A673 (cell line): ENCODE measurements around the gene GALNT2. TPM values are rescaled to one million over a fixed set of nuclear protein-coding genes. Genes with fewer than 3 reads are reported as not detected.

ENCODE experiments used
- BruUV-seq: library from RNA; stranded (reverse); fragments of 400-500 nt; replicated peaks from 2 replicates; lab custom pipeline; 2021; lab: Mats Ljungman, UMichigan
- CTCF ChIA-PET: fragments of 300-600 bp; sonication (Branson Sonifier 250); formaldehyde crosslinking; loops from one replicate; lab custom pipeline; 2022; ENCODE audit warnings: antibody characterized with exemption; lab: Charles Lee
- POLR2A ChIA-PET: fragments of 300-600 bp; sonication (Branson Sonifier 250); formaldehyde crosslinking; loops from one replicate; lab custom pipeline; 2022; ENCODE audit warnings: antibody characterized with exemption; ENCODE audit not compliant: low non-redundant PET; lab: Charles Lee
- DNase-seq: peaks from one replicate; pipeline ENCODE4 v3.0.0-alpha.2; 2015; ENCODE audit warnings: low spot score
- H3K27ac ChIP-seq: fragments of 200-600 bp; sonication (generic); 2 replicates; pipeline ENCODE4 v1.5.1; 2016; ENCODE audit warnings: mixed run types, low read depth, mild to moderate bottlenecking, mixed read lengths, antibody characterized with exemption, low read length; ENCODE audit not compliant: poor library complexity, severe bottlenecking
- H3K27me3 ChIP-seq: fragments of 200-600 bp; sonication (generic); replicated peaks from 2 replicates; pipeline ENCODE4 v1.6.1; 2017; ENCODE audit warnings: mixed run types, low read depth, mild to moderate bottlenecking, mixed read lengths, antibody characterized with exemption, low read length; ENCODE audit not compliant: insufficient read depth, poor library complexity
- H3K36me3 ChIP-seq: fragments of 200-600 bp; sonication (generic); 2 replicates; pipeline ENCODE4 v1.6.1; 2016; ENCODE audit warnings: mixed run types, mild to moderate bottlenecking, mixed read lengths, antibody characterized with exemption, low read length; ENCODE audit not compliant: insufficient read depth, poor library complexity, severe bottlenecking
- H3K4me1 ChIP-seq: fragments of 200-600 bp; sonication (generic); 2 replicates; pipeline ENCODE4 v1.6.1; 2017; ENCODE audit warnings: mixed run types, mild to moderate bottlenecking, mixed read lengths, antibody characterized with exemption, low read length; ENCODE audit not compliant: insufficient read depth, poor library complexity, severe bottlenecking
- H3K4me3 ChIP-seq: fragments of 200-600 bp; sonication (generic); 2 replicates; pipeline ENCODE4 v1.5.1; 2016; ENCODE audit warnings: low read depth, mixed run types, mild to moderate bottlenecking, mixed read lengths, low read length; ENCODE audit not compliant: poor library complexity, severe bottlenecking
- H3K9me3 ChIP-seq: fragments of 200-600 bp; sonication (generic); 2 replicates; pipeline ENCODE4 v1.6.1; 2016; ENCODE audit warnings: mixed run types, low read depth, mild to moderate bottlenecking, mixed read lengths, antibody characterized with exemption, low read length; ENCODE audit not compliant: poor library complexity, severe bottlenecking
- CTCF ChIP-seq: fragments of 300-800, 200-600 bp; sonication (generic); conservative IDR thresholded peaks from 2 replicates; pipeline ENCODE4 v1.5.1; 2017; ENCODE audit warnings: low read depth, mild to moderate bottlenecking, antibody characterized with exemption, low read length, moderate library complexity, mixed read lengths
- EZH2 ChIP-seq: fragments of 200-600 bp; sonication (generic); IDR thresholded peaks from 2 replicates; pipeline ENCODE4 v1.6.1; 2017; ENCODE audit warnings: borderline replicate concordance, low read depth, mild to moderate bottlenecking, mixed read lengths, antibody characterized with exemption, low read length; ENCODE audit not compliant: poor library complexity, severe bottlenecking
- intact Hi-C: fragments of 100-400 bp; cut with micrococcal nuclease; formaldehyde crosslinking; loops from one replicate; pipeline ENCODE4 v1.10.0; 2022; ENCODE audit not compliant: unreplicated experiment
- total RNA-seq: library from RNA; stranded (reverse); gene quantifications from 2 replicates; pipeline ENCODE4 v1.2.3, GENCODE V29; 2021

The GALNT2 gene
- total RNA-seq, 1 experiment from 2014 or later, result 94.6 TPM

GRCh38 chr1:230281556-230281955, 214.5 kb downstream of the GALNT2 start:
- peaks cover 25% of the 10 kb centered on the region for H3K4me1 ChIP-seq
- H3K27ac ChIP-seq, result no peak overlapping the region
- H3K9me3 ChIP-seq, result no peaks in the 10 kb centered on the region
- POLR2A ChIA-PET, result no interaction called here
- CTCF ChIA-PET, result interaction anchor here (0.7 kb wide), 1 partner anchor 232 kb away, joined by 3 read pairs; no protein-coding TSS in a partner anchor
- no peak overlapping the region for H3K4me3 ChIP-seq
- intact Hi-C loops, result no loop called here
- H3K27me3 ChIP-seq, result no peaks in the 10 kb centered on the region
- H3K36me3 ChIP-seq, result peaks cover 7% of the 10 kb centered on the region
- BruUV-seq, result no TSS peak
- TF ChIP-seq CTCF (no peak), EZH2 (no peak)
- DNase-seq, result no peak

- Histone ChIP-seq H3K4me1 (peaks cover 19% of the 10 kb centered on the region), H3K27me3 (no peaks in the 10 kb centered on the region), H3K4me3 (no peak overlapping the region), H3K27ac (no peak overlapping the region), H3K9me3 (no peaks in the 10 kb centered on the region), H3K36me3 (peaks cover 6% of the 10 kb centered on the region)
- peak; percentile 33 for DNase-seq
- BruUV-seq, result no TSS peak
- ChIA-PET POLR2A (no interaction called here), CTCF (interaction anchor here (0.7 kb wide), 1 partner anchor 232 kb away, joined by 3 read pairs; no protein-coding TSS in a partner anchor)
- TF ChIP-seq EZH2 (no peak), CTCF (no peak)
- intact Hi-C loops, result no loop called here
Observed at GRCh38 chr1:230282157-230282556, 215.1 kb downstream of the GALNT2 start.

- TF ChIP-seq CTCF (no peak), EZH2 (no peak)
- Histone ChIP-seq H3K4me1 (peaks cover 11% of the 10 kb centered on the region), H3K4me3 (no peak overlapping the region), H3K27me3 (no peaks in the 10 kb centered on the region), H3K36me3 (peaks cover 6% of the 10 kb centered on the region), H3K9me3 (no peaks in the 10 kb centered on the region), H3K27ac (no peak overlapping the region)
- no peak for DNase-seq
- intact Hi-C loops, result no loop called here
- BruUV-seq, result no TSS peak
- POLR2A ChIA-PET, result no interaction called here
- CTCF ChIA-PET, result no interaction called here
Observed at GRCh38 chr1:230283678-230284077, 216.6 kb downstream of the GALNT2 start.
